Ovary (tissue), 3 donors: Measurements from ENCODE around the gene SUMF2.
A peak's percentile ranks its signal among the peaks of the same experiment; 100 is the strongest.

Experiments
- EP300 ChIP-seq: sonication (generic); formaldehyde crosslinking; IDR thresholded peaks from one replicate; pipeline ENCODE4 v1.6.1; 2017; ENCODE audit warnings: antibody characterized with exemption
- POLR2A ChIP-seq: fragments of 450-650 bp; IDR thresholded peaks from one replicate; pipeline ENCODE4 v1.6.1; 2017; ENCODE audit warnings: antibody characterized with exemption, mild to moderate bottlenecking, moderate library complexity
- TF ChIP-seq, protein P1 (sequence below), 3 donors: fragments of 450-650 bp in 2 of 3; fragments of 200-600 bp in 1 of 3; IDR thresholded peaks; one replicate each; pipeline versions ENCODE4 v1.5.1 to v1.8.0; 2016 to 2022; ENCODE audit warnings: antibody characterized with exemption in 3 of 3, mild to moderate bottlenecking in 1 of 3
- donor health status: DM: no; HTN: no; CAD: no.

DNA sequence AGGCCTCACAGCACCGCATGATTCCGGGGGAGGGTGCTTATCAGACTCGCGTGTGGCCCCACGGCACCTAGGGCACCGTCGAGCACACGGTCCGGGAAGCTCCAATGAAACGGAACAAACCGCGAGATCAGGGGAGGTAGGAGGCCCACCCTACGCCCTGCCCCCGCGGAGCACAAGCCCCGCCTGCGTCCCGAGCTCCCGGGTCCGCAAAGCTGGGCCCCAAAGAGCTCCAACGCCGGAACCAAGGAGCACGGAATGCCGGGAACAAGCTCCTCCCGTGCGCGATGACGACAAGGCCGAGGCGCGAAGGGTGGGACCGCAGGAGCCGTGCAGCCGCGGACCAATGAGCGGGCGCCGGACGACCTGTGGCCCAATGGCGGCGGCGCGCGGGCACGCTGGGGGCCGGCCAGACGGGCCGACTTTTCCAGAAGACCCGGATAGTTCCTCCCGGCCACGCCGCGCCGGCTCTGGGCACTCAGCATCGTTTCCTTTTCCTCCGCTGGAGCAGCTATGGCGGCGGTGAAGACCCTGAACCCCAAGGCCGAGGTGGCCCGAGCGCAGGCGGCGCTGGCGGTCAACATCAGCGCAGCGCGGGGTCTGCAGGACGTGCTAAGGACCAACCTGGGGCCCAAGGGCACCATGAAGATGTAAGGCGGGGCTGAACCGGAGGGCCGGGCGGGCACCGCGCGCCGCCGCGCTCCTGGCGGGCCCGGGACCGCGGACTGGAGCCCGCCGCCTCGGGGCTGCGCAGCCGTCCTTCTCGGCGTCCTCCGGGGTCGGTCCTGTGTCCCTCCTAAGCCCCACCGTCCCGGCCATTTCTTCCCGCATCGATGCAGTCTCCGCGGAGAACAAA is 12.5 kb upstream of the SUMF2 start, which contains the start of the genes CCT6A and PSPH:
- TF ChIP-seq POLR2A (peak; percentile 88), EP300 (peak; percentile 66)
- TF ChIP-seq, protein P1, sequence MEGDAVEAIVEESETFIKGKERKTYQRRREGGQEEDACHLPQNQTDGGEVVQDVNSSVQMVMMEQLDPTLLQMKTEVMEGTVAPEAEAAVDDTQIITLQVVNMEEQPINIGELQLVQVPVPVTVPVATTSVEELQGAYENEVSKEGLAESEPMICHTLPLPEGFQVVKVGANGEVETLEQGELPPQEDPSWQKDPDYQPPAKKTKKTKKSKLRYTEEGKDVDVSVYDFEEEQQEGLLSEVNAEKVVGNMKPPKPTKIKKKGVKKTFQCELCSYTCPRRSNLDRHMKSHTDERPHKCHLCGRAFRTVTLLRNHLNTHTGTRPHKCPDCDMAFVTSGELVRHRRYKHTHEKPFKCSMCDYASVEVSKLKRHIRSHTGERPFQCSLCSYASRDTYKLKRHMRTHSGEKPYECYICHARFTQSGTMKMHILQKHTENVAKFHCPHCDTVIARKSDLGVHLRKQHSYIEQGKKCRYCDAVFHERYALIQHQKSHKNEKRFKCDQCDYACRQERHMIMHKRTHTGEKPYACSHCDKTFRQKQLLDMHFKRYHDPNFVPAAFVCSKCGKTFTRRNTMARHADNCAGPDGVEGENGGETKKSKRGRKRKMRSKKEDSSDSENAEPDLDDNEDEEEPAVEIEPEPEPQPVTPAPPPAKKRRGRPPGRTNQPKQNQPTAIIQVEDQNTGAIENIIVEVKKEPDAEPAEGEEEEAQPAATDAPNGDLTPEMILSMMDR (IDR thresholded peaks at IDR 0.05) = no peak
